Endothelial cell of umbilical vein (primary cell): ENCODE measurements around the gene XPO5. TPM values are rescaled to one million over a fixed set of nuclear protein-coding genes. Genes with fewer than 3 reads are reported as not detected.

Experiments used
- BruUV-seq: library from RNA; stranded (reverse); fragments of 400-500 nt; replicated peaks from 2 replicates; lab custom pipeline; 2021; lab: Mats Ljungman, UMichigan
- CTCF ChIA-PET: fragments of 300-600, 350-600 bp; sonication (Branson Sonifier 250); formaldehyde crosslinking; loops from one replicate; lab custom pipeline; 2021; ENCODE audit warnings: antibody characterized with exemption, inconsistent platforms; lab: Charles Lee
- POLR2A ChIA-PET: fragments of 300-600, 350-600 bp; sonication (Branson Sonifier 250); formaldehyde crosslinking; loops from one replicate; lab custom pipeline; 2021; ENCODE audit warnings: antibody characterized with exemption, inconsistent platforms; lab: Charles Lee
- DNase-seq: peaks from one replicate; pipeline ENCODE4 v3.0.0-alpha.2; 2011; ENCODE audit warnings: low read depth, low spot score
- FAIRE-seq: peaks from 2 replicates; lab custom pipeline; 2011; peaks lifted over from hg19 to GRCh38; lab: Jason Lieb, UNC
- H2AFZ ChIP-seq: 2 replicates; pipeline ENCODE4 v1.6.0; 2012; ENCODE audit warnings: low read depth, low read length, control low read depth, inconsistent platforms
- H3K27ac ChIP-seq: 2 replicates; pipeline ENCODE4 v1.5.1; 2011; ENCODE audit warnings: low read depth, mild to moderate bottlenecking, control low read depth, low read length, moderate library complexity; ENCODE audit not compliant: insufficient read depth
- H3K27me3 ChIP-seq, 2 experiments: 2 replicates each; pipeline versions ENCODE4 v1.6.0 to v1.6.1; 2011; ENCODE audit warnings: low read length in 2 of 2, mixed read lengths in 1 of 2; ENCODE audit not compliant: control insufficient read depth in 2 of 2, insufficient read depth in 2 of 2
- H3K36me3 ChIP-seq, 2 experiments: 2 replicates in 1 of 2; 3 replicates in 1 of 2; pipeline ENCODE4 v1.5.1; 2011; ENCODE audit warnings: low read length in 2 of 2, mild to moderate bottlenecking in 1 of 2, moderate library complexity in 1 of 2; ENCODE audit not compliant: control insufficient read depth in 2 of 2, insufficient read depth in 2 of 2; ENCODE audit errors: extremely low read depth in 1 of 2
- H3K4me1 ChIP-seq: 3 replicates; pipeline ENCODE4 v1.5.1; 2011; ENCODE audit warnings: mild to moderate bottlenecking, low read length; ENCODE audit not compliant: control insufficient read depth, insufficient read depth; ENCODE audit errors: extremely low read depth
- H3K4me2 ChIP-seq: 2 replicates; pipeline ENCODE4 v1.6.1; 2011; ENCODE audit warnings: low read length, control low read depth, mixed read lengths; ENCODE audit not compliant: insufficient read depth
- H3K4me3 ChIP-seq, 3 experiments: fragments of 200-600 bp in 1 of 3; sonication (generic), shearing (Covaris generic) in 1 of 3; replicated peaks in 1 of 3; 2 replicates each; pipeline ENCODE4 v1.5.1; 2011 to 2016; ENCODE audit warnings: control low read depth in 3 of 3, low read length in 3 of 3, mild to moderate bottlenecking in 2 of 3, inconsistent platforms in 1 of 3, low read depth in 1 of 3, moderate library complexity in 1 of 3; ENCODE audit not compliant: insufficient read depth in 1 of 3
- H3K79me2 ChIP-seq: 2 replicates; pipeline ENCODE4 v1.6.0; 2012; ENCODE audit warnings: low read length, inconsistent platforms; ENCODE audit not compliant: control insufficient read depth, insufficient read depth
- H3K9ac ChIP-seq: replicated peaks from 2 replicates; pipeline ENCODE3; 2011; ENCODE audit warnings: low read length, control low read depth; ENCODE audit not compliant: insufficient read depth; ENCODE audit errors: extremely low read depth
- H3K9me1 ChIP-seq: replicated peaks from 3 replicates; pipeline ENCODE4 v1.6.0; 2011; ENCODE audit warnings: mild to moderate bottlenecking, low read length; ENCODE audit not compliant: control insufficient read depth, insufficient read depth; ENCODE audit errors: extremely low read depth
- H3K9me3 ChIP-seq: replicated peaks from 2 replicates; pipeline ENCODE4 v1.5.1; 2012; ENCODE audit warnings: low read length, inconsistent platforms; ENCODE audit not compliant: control insufficient read depth, insufficient read depth
- H4K20me1 ChIP-seq: replicated peaks from 2 replicates; pipeline ENCODE3; 2011; ENCODE audit warnings: mild to moderate bottlenecking, low read length; ENCODE audit not compliant: control insufficient read depth, insufficient read depth; ENCODE audit errors: extremely low read depth
- EZH2 ChIP-seq: IDR thresholded peaks from 2 replicates; pipeline ENCODE4 v1.6.1; 2012; ENCODE audit warnings: borderline replicate concordance, low read depth, mild to moderate bottlenecking, moderate library complexity, low read length, inconsistent platforms; ENCODE audit not compliant: severe bottlenecking
- FOS ChIP-seq: IDR thresholded peaks from 2 replicates; pipeline ENCODE4 v1.6.1; 2011; ENCODE audit warnings: mild to moderate bottlenecking, low read length, moderate library complexity, borderline replicate concordance; ENCODE audit not compliant: insufficient read depth
- GATA2 ChIP-seq: IDR thresholded peaks from 2 replicates; pipeline ENCODE4 v1.7.0; 2011; ENCODE audit warnings: low read depth, mild to moderate bottlenecking, moderate library complexity, mixed read lengths, low read length; ENCODE audit not compliant: insufficient read length, insufficient read depth
- JUN ChIP-seq: IDR thresholded peaks from 2 replicates; pipeline ENCODE4 v1.6.1; 2011; ENCODE audit warnings: borderline replicate concordance, low read depth; ENCODE audit not compliant: insufficient read length, insufficient read depth
- MYC ChIP-seq: IDR thresholded peaks from one replicate; pipeline ENCODE4 v1.6.1; 2011; ENCODE audit warnings: mild to moderate bottlenecking, low read depth, low read length
- POLR2A ChIP-seq: IDR thresholded peaks from 2 replicates; pipeline ENCODE4 v1.6.1; 2012; ENCODE audit warnings: low read depth, mild to moderate bottlenecking, control low read depth, low read length
- POLR2AphosphoS5 ChIP-seq: IDR thresholded peaks from 2 replicates; pipeline ENCODE4 v1.6.1; 2012; ENCODE audit warnings: low read depth, mild to moderate bottlenecking, control low read depth, low read length, moderate library complexity; ENCODE audit not compliant: insufficient read depth
- dilution Hi-C: fragments of 300-500 bp; cut with MboI; formaldehyde crosslinking; loops from one replicate; pipeline ENCODE4 v1.15.0; 2019; ENCODE audit warnings: low sequenced_read_pairs; ENCODE audit not compliant: extremely low pct_ligation_motif_present
- intact Hi-C: fragments of 100-400 bp; cut with micrococcal nuclease; formaldehyde crosslinking; loops from one replicate; pipeline ENCODE4 v1.10.0; 2022
- polyA plus RNA-seq, 4 experiments: library from polyadenylated mRNA; depleted of rRNA in 3 of 4; stranded (reverse) in 3 of 4; unstranded in 1 of 4; fragments of >200 nt; gene quantifications; 2 replicates each; pipeline versions ENCODE4 v1.2.1 to v1.2.3, GENCODE V29; 2011 to 2012; ENCODE audit warnings: missing spikeins in 1 of 4
- total RNA-seq: library from RNA; stranded (reverse); gene quantifications from 2 replicates; pipeline ENCODE4 v1.2.3, GENCODE V29; 2021
- TF ChIP-seq, protein P1 (sequence below): IDR thresholded peaks from 2 replicates; pipeline ENCODE4 v1.6.1; 2011; ENCODE audit not compliant: insufficient read depth, insufficient read length
- TF ChIP-seq, protein P2 (sequence below), 2 donors: IDR thresholded peaks; 1 replicate in 1 of 2; 2 replicates in 1 of 2; pipeline ENCODE4 v1.5.1; 2011; ENCODE audit warnings: low read length in 2 of 2, mild to moderate bottlenecking in 2 of 2, moderate library complexity in 2 of 2, control low read depth in 1 of 2, inconsistent platforms in 1 of 2, low read depth in 1 of 2; ENCODE audit not compliant: insufficient read depth in 1 of 2; ENCODE audit errors: extremely low read depth in 1 of 2

Gene XPO5
- total and polyA plus RNA-seq, 2 donors (not counting 3 experiments of a cell fraction or from before 2014, with no cell fraction given) = 28.4 to 50.0 TPM

DNA sequence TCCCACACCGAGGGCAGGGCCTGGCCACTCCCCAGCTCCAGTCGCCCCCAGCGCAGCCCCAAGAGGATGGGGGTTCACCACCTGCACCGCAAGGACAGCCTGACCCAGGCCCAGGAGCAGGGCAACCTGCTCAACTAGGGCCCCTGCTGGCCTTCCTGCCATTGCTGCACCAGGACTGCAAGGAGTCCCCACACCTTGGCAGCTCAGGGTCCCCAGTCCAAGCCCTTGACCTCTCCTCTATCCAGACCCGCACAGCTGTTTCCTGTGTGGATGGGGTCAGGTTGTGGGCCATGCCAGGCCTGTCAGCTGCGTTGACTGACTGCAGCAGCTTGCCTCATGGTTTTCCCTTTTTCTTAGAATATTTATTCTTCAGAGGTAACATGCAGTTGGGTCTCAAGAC is 70.1 kb downstream of the XPO5 start:
- Histone ChIP-seq H3K27me3 (no peaks in the 10 kb centered on the region), H2AFZ (no peak overlapping the region), H3K4me2 (no peak overlapping the region), H3K9me3 (no peaks in the 10 kb centered on the region), H3K36me3 (peaks cover 0 to 29% of the 10 kb centered on the region in 2 experiments), H3K79me2 (no peaks in the 10 kb centered on the region), H3K9ac (no peak overlapping the region), H3K27ac (no peak overlapping the region), H3K4me1 (peaks cover 7% of the 10 kb centered on the region), H3K9me1 (no peaks in the 10 kb centered on the region), H3K4me3 (no peak overlapping the region), H4K20me1 (no peaks in the 10 kb centered on the region)
- ChIA-PET POLR2A (no interaction called here), CTCF (interaction anchor here (0.7 to 19.0 kb wide), 22 partner anchors 11 to 357 kb away, joined by 3 to 289 read pairs (median 8); partner anchors contain the start of genes CRIP3, DLK2, DNPH1 and POLR1C)
- DNase-seq (no peak), FAIRE-seq (no peak)
- no peak for TF ChIP-seq FOS
- no peak for TF ChIP-seq POLR2A
- no peak for TF ChIP-seq MYC
- no peak for TF ChIP-seq JUN
- TF ChIP-seq, protein P1, sequence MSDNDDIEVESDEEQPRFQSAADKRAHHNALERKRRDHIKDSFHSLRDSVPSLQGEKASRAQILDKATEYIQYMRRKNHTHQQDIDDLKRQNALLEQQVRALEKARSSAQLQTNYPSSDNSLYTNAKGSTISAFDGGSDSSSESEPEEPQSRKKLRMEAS = no peak
- TF ChIP-seq, protein P2, sequence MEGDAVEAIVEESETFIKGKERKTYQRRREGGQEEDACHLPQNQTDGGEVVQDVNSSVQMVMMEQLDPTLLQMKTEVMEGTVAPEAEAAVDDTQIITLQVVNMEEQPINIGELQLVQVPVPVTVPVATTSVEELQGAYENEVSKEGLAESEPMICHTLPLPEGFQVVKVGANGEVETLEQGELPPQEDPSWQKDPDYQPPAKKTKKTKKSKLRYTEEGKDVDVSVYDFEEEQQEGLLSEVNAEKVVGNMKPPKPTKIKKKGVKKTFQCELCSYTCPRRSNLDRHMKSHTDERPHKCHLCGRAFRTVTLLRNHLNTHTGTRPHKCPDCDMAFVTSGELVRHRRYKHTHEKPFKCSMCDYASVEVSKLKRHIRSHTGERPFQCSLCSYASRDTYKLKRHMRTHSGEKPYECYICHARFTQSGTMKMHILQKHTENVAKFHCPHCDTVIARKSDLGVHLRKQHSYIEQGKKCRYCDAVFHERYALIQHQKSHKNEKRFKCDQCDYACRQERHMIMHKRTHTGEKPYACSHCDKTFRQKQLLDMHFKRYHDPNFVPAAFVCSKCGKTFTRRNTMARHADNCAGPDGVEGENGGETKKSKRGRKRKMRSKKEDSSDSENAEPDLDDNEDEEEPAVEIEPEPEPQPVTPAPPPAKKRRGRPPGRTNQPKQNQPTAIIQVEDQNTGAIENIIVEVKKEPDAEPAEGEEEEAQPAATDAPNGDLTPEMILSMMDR (IDR thresholded peaks at IDR 0.05; ENCODE audit: extremely low read depth in 1 of 2, insufficient read depth in 1 of 2, low read depth in 1 of 2, low read length in 2 of 2) = no peak
- no peak for TF ChIP-seq EZH2
- no peak for TF ChIP-seq GATA2
- TF ChIP-seq POLR2AphosphoS5 = no peak
- intact Hi-C loops (loop anchor here (1.0 to 10.0 kb wide), 4 partner anchors 51 to 601 kb away; no protein-coding TSS in a partner anchor), dilution Hi-C loops (no loop called here)
- BruUV-seq = no TSS peak
